GM12891 (cell line): ENCODE measurements around the gene PGK1.
"Not testable (repeated sequence)": the region's sequence is repeated elsewhere in the genome, so short reads cannot be mapped to it uniquely, and the experiment has no call there.

Experiments
- DNase-seq: peaks from one replicate; pipeline ENCODE4 v3.0.0; 2011; ENCODE audit warnings: low spot score; ENCODE audit not compliant: insufficient read length
- FAIRE-seq: peaks from 2 replicates; lab custom pipeline; 2011; peaks lifted over from hg19 to GRCh38; lab: Jason Lieb, UNC
- PAX5 ChIP-seq: IDR thresholded peaks from 2 replicates; pipeline ENCODE4 v1.6.1; 2011; ENCODE audit warnings: low read length, moderate library complexity, mild to moderate bottlenecking; ENCODE audit not compliant: insufficient read depth, severe bottlenecking
- POLR2A ChIP-seq: IDR thresholded peaks from 2 replicates; pipeline ENCODE4 v1.6.1; 2011; ENCODE audit warnings: low read depth, low read length, control low read depth
- POLR2AphosphoS5 ChIP-seq: IDR thresholded peaks from 2 replicates; pipeline ENCODE4 v1.6.1; 2011; ENCODE audit warnings: low read depth, low read length, control low read depth
- POU2F2 ChIP-seq: IDR thresholded peaks from 2 replicates; pipeline ENCODE4 v1.6.1; 2011; ENCODE audit warnings: low read depth, mild to moderate bottlenecking, control low read depth, low read length, moderate library complexity
- SPI1 ChIP-seq: IDR thresholded peaks from 2 replicates; pipeline ENCODE4 v1.6.1; 2011; ENCODE audit warnings: low read depth, low read length, control low read depth
- TAF1 ChIP-seq: IDR thresholded peaks from 2 replicates; pipeline ENCODE4 v1.6.1; 2011; ENCODE audit warnings: low read depth, low read length, control low read depth

The PGK1 gene

GRCh38 chrX:78139160-78140123 is 35.4 kb downstream of the PGK1 start, which contains the start of gene TAF9B:
Gene TAF9B, minus strand, starts transcription at chrX:78139650. Its CDS starts 39 bp downstream, at chrX:78139611.
- FAIRE-seq (peak; percentile 96), DNase-seq (peak; percentile 61)
- TF ChIP-seq POLR2AphosphoS5, result peak; percentile 65
- no peak for TF ChIP-seq PAX5
- peak; percentile 59; the same call in 1 of the 2 replicates for TF ChIP-seq POLR2A
- TF ChIP-seq TAF1, result peak; percentile 43; the same call in 1 of the 2 replicates

GRCh38 chrX:78140206-78140605 is 36.2 kb downstream of the PGK1 start:
- no peak for TF ChIP-seq PAX5
- no peak for TF ChIP-seq TAF1
- no peak for TF ChIP-seq POU2F2
- TF ChIP-seq SPI1, result no peak
- TF ChIP-seq POLR2AphosphoS5, result no peak
- TF ChIP-seq POLR2A, result no peak
- DNase-seq (no peak), FAIRE-seq (no peak)

GRCh38 chrX:78147002-78147540 is 43.0 kb downstream of the PGK1 start:
- not testable (repeated sequence) for FAIRE-seq, DNase-seq

DNA sequence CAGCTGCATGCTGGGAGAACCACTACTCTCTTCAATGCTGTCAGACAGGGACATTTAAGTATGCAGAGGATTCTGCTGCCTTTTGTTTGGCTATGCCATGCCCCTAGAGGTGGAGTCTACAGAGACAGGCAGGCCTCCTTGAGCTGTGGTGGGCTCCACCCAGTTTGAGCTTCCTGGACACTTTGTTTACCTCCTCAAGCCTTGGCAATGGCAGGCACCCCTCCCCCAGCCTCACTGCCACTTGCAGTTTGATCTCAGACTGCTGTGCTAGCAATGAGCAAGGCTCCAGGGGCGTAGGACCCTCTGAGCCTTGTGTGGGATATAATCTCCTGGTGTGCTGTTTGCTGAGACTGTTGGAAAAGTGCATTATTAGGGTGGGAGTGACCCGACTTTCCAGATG is 53.3 kb downstream of the PGK1 start:
- DNase-seq, result not testable (repeated sequence)

DNA sequence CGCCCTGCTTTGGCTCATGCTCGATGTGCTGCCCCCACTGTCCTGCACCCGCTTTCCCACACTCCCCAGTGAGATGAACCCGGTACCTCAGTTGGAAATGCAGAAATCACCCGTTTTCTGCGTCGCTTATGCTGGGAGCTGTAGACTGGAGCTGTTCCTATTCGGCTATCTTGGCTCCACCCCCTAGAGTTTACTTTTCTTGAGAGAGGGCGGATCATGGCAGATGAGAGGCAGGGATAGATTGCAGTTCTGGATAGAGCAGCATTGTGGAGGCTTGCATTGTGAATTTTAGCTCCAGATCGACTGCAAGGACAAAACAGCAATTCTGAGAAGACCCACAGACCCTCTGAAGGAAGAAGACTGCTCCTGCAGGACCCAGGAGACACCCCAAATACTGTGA is 53.8 kb downstream of the PGK1 start:
- not testable (repeated sequence) for DNase-seq, FAIRE-seq

More for the DNA sequence above, 53.3 kb downstream of the PGK1 start:
- FAIRE-seq, result not testable (repeated sequence)

DNA sequence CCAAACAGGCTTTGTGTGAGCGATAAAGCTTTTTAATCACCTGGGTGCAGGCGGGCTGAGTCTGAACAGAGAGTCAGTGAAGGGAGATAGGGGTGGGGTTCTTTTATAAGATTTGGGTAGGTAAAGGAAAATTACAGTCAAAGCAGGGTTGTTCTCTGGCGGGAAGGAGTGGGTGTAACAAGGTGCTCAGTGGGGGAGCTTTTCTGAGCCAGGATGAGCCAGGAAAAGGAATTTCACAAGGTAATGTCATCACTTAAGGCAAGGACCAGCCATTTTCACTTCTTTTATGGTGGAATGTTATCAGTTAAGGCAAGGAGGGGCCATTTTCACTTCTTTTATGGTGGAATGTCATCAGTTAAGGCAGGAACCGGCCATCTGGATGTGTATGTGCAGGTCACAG is 56.7 kb downstream of the PGK1 start:
- DNase-seq, FAIRE-seq: not testable (repeated sequence)

DNA sequence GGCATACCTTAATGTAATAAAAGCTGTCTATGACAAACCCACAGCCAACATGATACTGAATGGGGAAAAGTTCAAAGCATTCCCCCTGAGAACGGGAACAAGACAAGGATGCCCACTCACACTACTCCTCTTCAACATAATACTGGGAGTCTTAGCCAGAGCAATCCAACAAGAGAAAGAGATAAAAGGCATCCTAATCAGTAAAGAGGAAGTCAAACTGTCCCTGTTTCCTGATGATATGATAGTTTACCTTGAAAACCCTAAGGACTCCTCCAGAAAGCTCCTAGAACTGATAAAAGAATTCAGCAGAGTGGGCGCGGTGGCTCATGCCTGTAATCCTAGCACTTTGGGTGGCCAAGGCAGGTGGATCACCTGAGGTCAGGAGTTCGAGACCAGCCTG is 59.1 kb downstream of the PGK1 start:
- not testable (repeated sequence) for FAIRE-seq, DNase-seq

GRCh38 chrX:78165425-78165824 is 61.4 kb downstream of the PGK1 start:
- DNase-seq, result no peak
- FAIRE-seq, result no peak
- TF ChIP-seq SPI1 (no peak), PAX5 (no peak), POU2F2 (no peak), POLR2AphosphoS5 (no peak), TAF1 (no peak), POLR2A (no peak)

- TF ChIP-seq POLR2A, result no peak
- no peak for TF ChIP-seq TAF1
- no peak for TF ChIP-seq POLR2AphosphoS5
- no peak for TF ChIP-seq SPI1
- TF ChIP-seq PAX5, result no peak
- TF ChIP-seq POU2F2, result no peak
- no peak for FAIRE-seq
- DNase-seq, result no peak
These were observed 64.0 kb downstream of the PGK1 start for GRCh38 chrX:78168065-78168464.
